ENCODE measurements around the gene PTGDS.

GRCh38 chr9:136939431-136939995, 37.8 kb upstream of the PTGDS start:
- TF ChIP-seq, protein P1, sequence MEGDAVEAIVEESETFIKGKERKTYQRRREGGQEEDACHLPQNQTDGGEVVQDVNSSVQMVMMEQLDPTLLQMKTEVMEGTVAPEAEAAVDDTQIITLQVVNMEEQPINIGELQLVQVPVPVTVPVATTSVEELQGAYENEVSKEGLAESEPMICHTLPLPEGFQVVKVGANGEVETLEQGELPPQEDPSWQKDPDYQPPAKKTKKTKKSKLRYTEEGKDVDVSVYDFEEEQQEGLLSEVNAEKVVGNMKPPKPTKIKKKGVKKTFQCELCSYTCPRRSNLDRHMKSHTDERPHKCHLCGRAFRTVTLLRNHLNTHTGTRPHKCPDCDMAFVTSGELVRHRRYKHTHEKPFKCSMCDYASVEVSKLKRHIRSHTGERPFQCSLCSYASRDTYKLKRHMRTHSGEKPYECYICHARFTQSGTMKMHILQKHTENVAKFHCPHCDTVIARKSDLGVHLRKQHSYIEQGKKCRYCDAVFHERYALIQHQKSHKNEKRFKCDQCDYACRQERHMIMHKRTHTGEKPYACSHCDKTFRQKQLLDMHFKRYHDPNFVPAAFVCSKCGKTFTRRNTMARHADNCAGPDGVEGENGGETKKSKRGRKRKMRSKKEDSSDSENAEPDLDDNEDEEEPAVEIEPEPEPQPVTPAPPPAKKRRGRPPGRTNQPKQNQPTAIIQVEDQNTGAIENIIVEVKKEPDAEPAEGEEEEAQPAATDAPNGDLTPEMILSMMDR (IDR thresholded peaks at IDR 0.05): no peak
- TF ChIP-seq EZH2 (IDR thresholded peaks at IDR 0.05; ENCODE audit: borderline replicate concordance, insufficient read depth, low read depth, low read length, poor library complexity, severe bottlenecking): no peak

All from B cell (primary cell).